GM06990 (cell line): ENCODE results near the gene WDR93.

ENCODE experiments used
- DNase-seq: peaks from one replicate; pipeline ENCODE4 v3.0.0-alpha.2; 2011; ENCODE audit not compliant: insufficient read length; ENCODE audit errors: extremely low read depth
- H3K27me3 ChIP-seq: replicated peaks from 2 replicates; pipeline ENCODE4 v1.6.0; 2011; ENCODE audit warnings: low read length; ENCODE audit not compliant: control insufficient read depth, insufficient read depth
- H3K36me3 ChIP-seq: 2 replicates; pipeline ENCODE4 v1.5.1; 2011; ENCODE audit warnings: low read length; ENCODE audit not compliant: control insufficient read depth, insufficient read depth
- H3K4me3 ChIP-seq: replicated peaks from 2 replicates; pipeline ENCODE4 v1.5.1; 2011; ENCODE audit warnings: low read depth, mild to moderate bottlenecking, control low read depth, low read length
- TF ChIP-seq, protein P1 (sequence below): IDR thresholded peaks from 2 replicates; pipeline ENCODE4 v1.5.1; 2011; ENCODE audit warnings: low read length, control low read depth, mild to moderate bottlenecking, inconsistent platforms; ENCODE audit not compliant: insufficient read depth, poor library complexity, severe bottlenecking

Gene WDR93

DNA sequence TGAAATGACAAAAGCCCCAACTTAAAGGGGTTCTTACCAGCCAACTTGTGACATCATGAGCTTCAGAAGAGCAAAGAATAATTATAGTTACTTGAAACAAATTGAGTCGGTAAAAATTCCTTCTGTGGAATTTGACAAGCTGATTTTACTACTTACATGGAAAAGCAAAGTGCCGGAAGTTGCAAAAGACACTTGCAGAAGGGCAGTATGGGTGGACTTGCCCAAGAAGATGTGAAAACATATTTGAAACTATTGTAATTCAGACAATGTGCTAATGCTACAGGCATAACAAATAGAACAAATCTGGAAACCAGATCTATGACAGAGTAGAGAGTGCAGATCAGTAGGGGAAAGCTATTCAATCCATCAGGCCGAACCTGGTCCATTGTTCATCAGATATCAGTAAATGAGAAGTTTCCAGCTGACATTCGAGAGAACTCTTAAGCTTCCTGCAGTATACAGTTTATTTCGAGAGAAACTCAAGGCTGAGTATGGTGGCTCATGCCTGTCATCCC lies 32.9 kb upstream of the WDR93 start:
- Histone ChIP-seq H3K27me3 (no peaks in the 10 kb centered on the region; the same call in none of the 2 replicates), H3K4me3 (no peak overlapping the region), H3K36me3 (no peaks in the 10 kb centered on the region)
- DNase-seq = no peak
- TF ChIP-seq, protein P1, sequence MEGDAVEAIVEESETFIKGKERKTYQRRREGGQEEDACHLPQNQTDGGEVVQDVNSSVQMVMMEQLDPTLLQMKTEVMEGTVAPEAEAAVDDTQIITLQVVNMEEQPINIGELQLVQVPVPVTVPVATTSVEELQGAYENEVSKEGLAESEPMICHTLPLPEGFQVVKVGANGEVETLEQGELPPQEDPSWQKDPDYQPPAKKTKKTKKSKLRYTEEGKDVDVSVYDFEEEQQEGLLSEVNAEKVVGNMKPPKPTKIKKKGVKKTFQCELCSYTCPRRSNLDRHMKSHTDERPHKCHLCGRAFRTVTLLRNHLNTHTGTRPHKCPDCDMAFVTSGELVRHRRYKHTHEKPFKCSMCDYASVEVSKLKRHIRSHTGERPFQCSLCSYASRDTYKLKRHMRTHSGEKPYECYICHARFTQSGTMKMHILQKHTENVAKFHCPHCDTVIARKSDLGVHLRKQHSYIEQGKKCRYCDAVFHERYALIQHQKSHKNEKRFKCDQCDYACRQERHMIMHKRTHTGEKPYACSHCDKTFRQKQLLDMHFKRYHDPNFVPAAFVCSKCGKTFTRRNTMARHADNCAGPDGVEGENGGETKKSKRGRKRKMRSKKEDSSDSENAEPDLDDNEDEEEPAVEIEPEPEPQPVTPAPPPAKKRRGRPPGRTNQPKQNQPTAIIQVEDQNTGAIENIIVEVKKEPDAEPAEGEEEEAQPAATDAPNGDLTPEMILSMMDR = no peak

DNA sequence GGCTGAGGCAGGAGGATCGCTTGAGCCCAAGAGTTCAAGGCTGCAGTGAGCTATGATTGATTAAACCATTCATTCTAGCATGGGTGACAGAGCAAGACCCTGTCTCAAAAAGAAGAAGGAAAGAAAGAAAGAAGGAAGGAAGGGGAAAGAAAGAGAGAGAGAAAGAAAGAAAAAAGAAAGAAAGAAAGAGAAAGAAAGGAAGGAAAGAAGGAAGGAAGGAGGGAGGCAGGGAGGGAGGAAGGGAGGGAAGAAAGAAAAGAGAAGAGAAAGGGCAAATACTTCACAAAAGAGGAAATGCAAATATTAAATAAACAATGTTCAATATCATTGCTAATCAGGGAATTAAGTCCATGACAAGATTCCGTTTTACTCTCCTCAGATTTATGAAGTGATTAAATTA lies 31.3 kb upstream of the WDR93 start:
- no peaks in the 10 kb centered on the region; the same call in none of the 2 replicates for H3K27me3 ChIP-seq
- DNase-seq = no peak
- no peak overlapping the region for H3K4me3 ChIP-seq
- H3K36me3 ChIP-seq = no peaks in the 10 kb centered on the region
- TF ChIP-seq, protein P1 = no peak

DNA sequence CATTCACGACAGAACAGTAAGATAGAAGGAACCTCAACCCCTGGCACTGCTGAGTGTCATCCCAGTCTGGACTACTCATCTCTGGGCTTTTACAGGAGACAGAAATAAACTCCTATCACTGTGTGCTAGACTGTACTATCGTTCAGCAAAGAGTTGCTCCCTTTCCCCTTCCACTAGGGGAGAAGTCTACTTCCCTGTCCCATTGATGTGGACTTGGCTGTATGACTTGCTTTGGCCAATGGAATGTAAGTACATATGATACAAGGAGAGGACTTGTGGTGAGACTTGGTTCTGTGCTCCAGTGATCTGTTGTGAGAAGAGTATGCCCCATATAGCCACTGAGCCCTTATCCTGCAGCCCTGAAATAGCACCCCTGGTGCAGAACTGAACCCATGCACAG lies 30.1 kb upstream of the WDR93 start:
- TF ChIP-seq, protein P1 = no peak
- no peak overlapping the region for H3K4me3 ChIP-seq
- no peaks in the 10 kb centered on the region; the same call in none of the 2 replicates for H3K27me3 ChIP-seq
- no peak for DNase-seq
- H3K36me3 ChIP-seq = no peaks in the 10 kb centered on the region

DNA sequence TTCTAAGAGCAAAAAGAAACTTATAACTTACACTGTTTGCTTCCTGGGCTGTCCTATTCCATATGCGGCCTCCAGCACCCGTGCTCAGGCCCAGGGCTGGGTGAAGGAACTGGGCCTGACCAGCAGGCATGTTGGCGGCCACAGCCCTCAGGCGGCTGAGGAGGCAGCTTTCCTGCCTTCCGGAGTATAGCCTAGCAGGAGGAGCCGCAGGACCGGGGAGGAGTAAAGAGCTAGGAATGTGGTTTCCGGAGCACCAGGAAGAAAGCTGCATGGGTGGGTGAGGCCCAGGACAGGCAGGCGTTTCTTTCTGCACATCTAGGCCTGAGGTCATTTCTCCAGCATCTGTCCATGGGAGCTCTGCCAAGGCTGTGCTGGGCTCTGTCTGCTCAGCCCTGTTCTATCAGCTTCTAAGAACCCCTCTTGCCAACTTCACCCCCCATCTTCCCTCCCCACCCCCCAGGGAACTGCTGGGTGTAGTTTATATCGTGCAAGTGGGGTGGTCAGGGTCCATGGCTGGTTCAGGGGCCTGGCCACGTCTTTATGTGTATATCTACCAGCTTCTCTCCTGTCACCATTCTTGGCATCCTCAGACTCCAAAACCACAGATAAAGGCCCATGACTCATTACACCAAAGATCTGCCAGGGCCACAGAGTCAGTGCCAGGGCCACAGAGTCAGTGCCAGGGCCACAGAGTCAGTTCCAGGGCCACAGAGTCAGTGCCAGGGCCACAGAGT lies 27.6 kb upstream of the WDR93 start:
- no peak for DNase-seq
- no peak overlapping the region for H3K4me3 ChIP-seq

DNA sequence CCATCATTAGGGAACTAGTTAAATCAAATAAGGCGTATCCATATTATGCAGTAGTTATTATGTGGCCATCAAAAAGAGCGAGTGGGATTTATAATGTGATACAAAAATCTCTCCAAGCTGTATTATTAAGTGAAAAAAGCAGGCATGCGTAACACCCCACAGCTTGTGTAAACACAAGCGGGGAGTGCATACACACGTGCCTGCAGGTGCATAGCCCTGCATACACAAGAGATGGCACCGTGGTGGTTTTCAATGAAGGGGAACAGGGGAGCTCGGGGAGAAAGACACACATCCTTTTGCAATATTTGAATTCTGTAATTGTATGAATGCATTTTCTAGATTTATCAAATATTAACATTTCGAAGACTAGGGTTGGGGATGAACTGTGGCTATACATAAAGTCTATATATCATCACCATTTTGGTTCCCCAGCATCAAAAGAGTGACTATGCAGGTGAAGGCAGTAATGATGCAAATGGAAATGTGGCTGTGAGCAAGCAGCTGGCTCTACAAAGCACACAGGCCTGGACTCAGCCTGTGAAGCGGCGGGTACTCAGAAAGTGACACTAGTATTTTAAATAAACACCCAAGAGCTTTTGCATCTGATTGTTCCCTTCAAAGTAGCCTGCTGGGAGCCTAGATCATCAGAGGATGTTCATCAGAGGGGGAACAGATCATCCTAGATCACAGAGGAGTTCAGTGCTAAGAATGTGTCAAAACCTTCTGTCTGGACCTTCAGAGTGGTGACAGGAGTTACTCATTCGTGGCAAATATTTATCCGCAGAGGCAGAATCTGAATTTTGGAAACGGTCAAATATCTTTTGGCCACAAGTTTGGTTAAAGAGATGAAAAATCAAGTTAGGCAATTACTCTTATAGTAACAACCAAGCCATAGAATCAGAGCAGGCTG lies 25.9 kb upstream of the WDR93 start:
- Histone ChIP-seq H3K27me3 (no peaks in the 10 kb centered on the region; the same call in 1 of the 2 replicates), H3K36me3 (no peaks in the 10 kb centered on the region), H3K4me3 (no peak overlapping the region)
- TF ChIP-seq, protein P1 = no peak
- DNase-seq = no peak

More for the DNA sequence above, 27.6 kb upstream of the WDR93 start:
- Histone ChIP-seq H3K36me3 (no peaks in the 10 kb centered on the region), H3K27me3 (no peaks in the 10 kb centered on the region)
- TF ChIP-seq, protein P1 = no peak
